HK-2 (cell line): ENCODE data around the gene SLC4A3.

ENCODE experiments used
- DNase-seq: peaks from one replicate; pipeline ENCODE4 v3.0.0-alpha.2; 2018; ENCODE audit not compliant: unreplicated experiment

The SLC4A3 gene

GRCh38 chr2:219633276-219634065, 6.0 kb downstream of the SLC4A3 start:
- no peak for DNase-seq

- no peak for DNase-seq
These were observed 6.9 kb downstream of the SLC4A3 start for GRCh38 chr2:219634171-219634940.

DNA sequence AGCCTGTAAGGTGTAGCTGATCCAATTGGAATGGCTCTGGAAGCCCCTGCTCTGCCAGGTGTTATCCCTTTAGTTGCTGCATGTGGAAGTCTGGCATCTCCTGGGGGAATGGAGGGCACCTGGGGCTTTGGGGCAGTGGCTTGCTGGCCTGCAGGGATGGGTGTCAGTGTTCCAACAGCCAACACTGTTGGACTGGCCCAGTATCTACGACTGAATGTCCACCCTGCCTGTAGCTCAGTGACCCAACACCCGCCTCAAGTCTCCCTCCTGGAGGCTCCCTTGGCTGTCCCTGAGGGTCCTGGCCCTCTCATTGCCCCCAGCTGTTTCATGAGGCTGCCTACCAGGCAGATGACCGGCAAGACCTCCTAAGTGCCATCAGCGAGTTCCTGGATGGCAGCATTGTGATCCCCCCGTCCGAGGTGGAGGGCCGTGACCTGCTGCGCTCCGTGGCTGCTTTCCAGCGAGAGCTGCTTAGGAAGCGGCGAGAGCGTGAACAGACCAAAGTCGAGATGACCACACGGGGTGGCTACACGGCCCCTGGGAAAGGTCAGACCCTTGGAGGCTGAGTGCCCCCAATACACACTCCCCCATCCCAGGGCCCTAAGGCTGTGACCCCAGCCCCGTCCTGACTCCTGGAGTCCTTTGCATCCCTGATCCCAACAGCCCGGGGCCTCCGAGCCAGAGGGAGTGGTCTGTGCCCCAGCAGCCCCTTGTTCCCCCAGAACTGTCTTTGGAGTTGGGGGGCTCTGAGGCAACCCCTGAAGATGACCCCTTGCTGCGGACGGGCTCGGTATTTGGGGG, 7.7 kb downstream of the SLC4A3 start:
- DNase-seq: no peak

DNA sequence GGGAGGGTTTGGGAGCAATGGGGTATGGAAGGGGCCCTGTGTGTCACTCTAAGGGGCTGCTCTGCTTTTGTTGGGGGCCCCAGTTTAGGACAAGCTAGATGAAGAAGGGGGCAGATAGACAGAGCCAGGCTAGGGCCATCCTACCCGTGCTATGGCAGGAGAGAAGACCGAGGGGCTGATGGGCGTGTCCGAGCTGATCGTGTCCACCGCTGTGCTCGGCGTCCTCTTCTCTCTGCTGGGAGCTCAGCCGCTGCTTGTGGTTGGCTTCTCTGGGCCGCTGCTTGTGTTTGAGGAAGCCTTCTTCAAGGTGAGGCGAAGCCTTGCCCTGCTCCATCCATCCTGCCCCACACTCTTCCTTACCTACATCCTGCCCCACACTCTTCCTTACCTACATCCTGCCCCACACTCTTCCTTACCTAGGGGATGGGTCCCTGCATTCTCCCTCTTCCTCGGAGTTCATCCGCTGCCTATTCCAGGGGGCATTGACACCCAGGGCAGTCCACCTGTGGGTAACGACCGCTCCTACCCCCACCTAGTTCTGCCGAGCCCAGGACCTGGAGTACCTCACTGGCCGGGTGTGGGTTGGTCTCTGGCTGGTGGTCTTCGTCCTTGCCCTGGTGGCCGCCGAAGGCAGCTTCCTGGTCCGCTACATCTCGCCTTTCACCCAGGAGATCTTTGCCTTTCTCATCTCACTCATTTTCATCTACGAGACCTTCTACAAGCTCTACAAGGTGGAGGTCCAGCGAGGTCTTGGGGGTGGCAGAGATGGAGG, 8.9 kb downstream of the SLC4A3 start:
- DNase-seq: no peak

GRCh38 chr2:219636941-219637841, 9.8 kb downstream of the SLC4A3 start:
- DNase-seq: no peak

DNA sequence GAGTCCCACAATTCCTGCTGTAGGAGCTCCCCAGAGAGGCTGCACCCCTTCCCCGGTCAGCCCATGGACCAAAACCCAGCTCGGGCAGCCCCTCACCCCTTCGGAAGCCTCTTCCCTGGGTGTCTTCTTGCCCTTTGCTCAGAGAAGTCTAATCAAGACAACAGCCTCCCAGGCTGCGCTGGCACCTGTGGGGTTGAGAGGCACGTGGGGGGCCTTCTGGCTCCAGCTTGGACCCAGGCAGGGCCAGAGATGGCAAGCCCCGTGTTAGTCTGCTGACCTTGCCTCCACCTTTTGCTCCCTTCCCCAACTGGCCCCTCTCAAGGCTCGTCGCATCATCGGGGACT, 10.4 kb downstream of the SLC4A3 start:
- DNase-seq: no peak

DNA sequence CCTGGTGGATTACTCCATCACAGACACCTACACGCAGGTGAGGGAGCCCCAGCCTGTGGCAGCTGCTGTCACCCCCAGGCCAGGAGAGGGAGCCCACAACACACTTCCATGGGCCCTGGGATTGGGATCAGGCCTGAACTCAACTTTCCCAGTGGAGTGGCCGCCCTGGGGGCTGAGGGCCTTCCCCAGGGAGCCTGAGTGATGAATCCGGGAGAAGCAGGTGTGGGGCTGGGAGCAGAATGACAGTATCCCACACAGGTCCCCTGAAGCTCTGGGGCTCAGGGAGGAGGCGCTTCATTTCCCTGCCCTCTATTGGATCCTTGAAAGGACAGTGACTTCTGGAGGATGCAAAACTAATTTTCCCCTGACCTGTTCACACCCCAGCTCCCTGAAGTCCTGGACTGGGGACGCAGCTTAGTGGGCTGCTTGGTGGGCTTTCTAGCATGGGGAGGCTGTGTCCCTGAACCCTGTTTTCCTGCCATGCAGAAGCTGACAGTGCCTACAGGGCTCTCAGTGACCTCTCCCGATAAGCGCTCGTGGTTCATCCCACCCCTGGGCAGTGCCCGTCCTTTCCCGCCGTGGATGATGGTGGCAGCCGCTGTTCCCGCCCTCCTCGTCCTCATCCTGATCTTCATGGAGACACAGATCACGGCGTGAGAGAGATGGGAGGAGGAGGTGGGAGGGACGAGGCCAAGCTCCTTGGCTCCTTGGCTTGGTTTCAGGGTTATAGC, 11.0 kb downstream of the SLC4A3 start:
- no peak for DNase-seq

DNA sequence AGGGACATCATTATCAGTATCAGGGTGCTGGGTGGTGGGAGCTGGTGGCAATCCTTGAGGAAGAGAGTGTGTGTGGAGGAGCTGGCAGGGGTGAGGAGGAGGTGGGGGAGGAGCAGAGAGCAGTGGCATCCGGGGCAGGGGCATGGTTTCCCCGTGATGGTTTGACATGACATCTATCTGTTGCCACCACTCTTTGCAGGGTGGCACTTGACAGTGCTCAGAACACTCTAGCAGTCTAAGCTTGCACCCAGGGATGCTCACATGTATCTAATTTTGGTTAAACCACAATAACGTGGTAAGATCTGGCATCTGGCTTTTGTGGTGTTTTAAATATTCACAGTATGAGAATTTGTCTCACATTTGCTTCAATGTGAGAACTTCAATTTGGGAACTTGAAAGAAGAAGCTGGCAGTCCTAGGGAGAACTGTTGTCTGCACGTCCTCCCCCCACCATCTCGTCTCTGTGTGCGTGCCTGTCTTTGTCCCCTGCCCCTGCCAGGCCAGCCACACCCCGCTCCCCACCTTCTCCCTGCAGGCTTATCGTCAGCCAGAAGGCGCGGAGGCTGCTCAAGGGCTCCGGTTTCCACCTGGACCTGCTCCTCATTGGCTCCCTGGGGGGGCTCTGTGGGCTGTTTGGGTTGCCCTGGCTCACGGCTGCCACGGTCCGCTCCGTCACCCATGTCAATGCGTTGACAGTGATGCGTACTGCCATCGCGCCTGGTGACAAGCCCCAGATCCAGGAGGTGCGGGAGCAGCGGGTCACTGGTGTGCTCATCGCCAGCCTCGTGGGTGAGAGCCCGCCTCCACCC, 11.7 kb downstream of the SLC4A3 start:
- no peak for DNase-seq

- no peak for DNase-seq
These were observed 14.1 kb downstream of the SLC4A3 start for GRCh38 chr2:219641390-219642068.

GRCh38 chr2:219642069-219642454, 14.6 kb downstream of the SLC4A3 start:
- DNase-seq: no peak

- peak; percentile 93 for DNase-seq
These were observed 15.1 kb downstream of the SLC4A3 start for GRCh38 chr2:219642465-219643083.

GRCh38 chr2:219643084-219643473, 15.6 kb downstream of the SLC4A3 start:
- no peak for DNase-seq

DNA sequence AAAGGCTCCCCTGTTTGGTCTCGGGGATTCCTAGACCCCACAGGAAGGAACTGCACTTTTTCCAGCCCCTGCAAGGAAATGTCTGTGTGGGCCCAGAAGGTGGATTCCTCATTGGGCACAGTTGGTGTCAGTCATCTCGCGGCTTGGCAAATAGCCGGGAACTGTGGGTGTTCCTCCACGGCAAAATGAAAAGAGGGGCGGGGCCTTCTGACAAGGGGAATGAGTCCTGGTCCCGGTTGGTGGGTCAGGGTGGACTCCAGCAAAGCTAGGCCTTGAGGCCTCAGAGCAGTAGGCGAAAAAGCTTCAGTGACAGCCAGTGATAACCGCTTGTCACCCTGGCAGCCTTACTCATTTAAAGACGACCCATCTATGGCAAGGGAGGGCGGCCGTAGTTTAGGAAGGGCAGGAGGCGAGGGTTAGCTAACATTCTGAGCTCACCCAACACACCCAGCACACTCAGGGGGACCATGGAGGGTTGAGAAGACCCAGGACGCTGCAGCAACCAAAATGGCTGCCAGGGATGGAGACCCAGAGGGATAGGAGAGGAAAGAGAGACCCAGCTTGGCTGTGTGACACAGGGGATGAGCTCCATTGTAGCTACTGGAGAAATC, 16.5 kb downstream of the SLC4A3 start:
- DNase-seq: no peak

- no peak for DNase-seq
These were observed 17.5 kb downstream of the SLC4A3 start for GRCh38 chr2:219644801-219645480.

DNA sequence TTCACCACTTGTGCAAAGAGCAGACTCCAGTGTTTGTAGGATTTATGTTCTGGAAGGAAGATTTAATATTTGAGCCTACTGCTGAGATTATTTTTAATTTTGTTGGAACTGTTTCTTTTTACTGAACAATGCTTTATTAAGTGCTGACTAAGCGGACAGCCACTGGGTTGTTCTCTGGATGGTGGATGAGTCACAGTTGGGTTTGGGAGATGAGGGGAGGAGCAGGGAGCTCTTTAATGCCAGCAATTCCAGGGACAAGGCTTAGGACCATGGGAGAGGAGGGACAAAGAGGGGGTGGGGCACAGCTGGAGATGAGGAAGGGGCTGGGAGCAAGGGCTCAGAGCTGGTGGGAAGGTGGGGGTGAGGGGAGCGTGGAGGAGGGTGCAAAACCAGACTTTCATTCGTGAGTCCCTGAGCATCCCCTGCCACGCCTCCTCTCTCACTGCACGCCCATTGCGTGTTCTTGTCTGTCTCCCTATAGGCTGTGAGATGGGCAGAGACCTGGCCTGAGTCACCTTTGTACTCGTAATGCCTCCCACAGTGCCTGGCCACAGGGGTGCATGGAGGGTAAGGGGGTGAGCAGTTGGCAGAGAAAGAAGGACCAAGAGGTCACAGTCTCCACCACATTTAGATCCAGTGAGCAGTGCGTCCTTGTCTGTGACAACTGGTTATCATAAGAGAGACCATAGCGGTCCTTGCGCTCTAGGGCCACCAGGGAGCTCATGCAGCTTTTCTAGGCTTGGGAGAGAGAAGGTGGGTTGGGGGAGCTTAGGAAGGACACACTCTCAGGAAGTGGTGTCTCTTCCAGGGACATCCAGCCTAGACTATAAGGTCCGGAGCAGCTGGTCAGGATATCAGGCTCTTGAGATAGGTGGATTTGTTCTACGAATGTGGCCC, 18.4 kb downstream of the SLC4A3 start:
- no peak for DNase-seq

DNA sequence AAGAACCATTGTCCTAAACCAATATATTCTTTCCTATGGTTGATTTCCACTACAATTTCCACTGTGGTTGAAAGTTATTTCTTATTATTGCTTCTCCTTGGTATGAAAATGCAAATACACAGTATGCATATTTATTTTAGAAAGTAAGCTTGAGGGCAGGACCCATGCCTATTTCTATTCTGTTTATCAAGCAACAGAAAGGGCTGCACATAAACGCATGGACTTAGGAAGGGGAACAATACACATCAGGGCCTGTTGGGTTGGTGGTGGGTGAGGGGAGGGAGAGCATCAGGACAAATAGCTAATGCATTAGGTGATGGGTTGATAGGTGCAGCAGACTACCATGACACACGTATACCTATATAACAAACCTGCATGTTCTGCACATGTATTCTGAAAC, 20.7 kb downstream of the SLC4A3 start:
- DNase-seq: no peak
